Measurements from ENCODE around the gene CRHR2. TPM values are rescaled to one million over a fixed set of nuclear protein-coding genes. Genes with fewer than 3 reads are reported as not detected.

The CRHR2 gene
- polyA plus RNA-seq, 10 donors: 0.43 to 7.6 (median 3.2) TPM

GRCh38 chr7:30625283-30625682, 57.0 kb downstream of the CRHR2 start:
- no peak for DNase-seq

- no peak for DNase-seq
Measured at GRCh38 chr7:30618961-30619360, 63.3 kb downstream of the CRHR2 start.

GRCh38 chr7:30618080-30618676, 64.1 kb downstream of the CRHR2 start:
- no peak for DNase-seq

GRCh38 chr7:30617359-30617758, 64.9 kb downstream of the CRHR2 start:
- DNase-seq: no peak

- DNase-seq: no peak
Measured at GRCh38 chr7:30616318-30616717, 65.9 kb downstream of the CRHR2 start.

- DNase-seq: no peak
Measured at GRCh38 chr7:30613366-30614325, 68.6 kb downstream of the CRHR2 start.

GRCh38 chr7:30612658-30613265, 69.5 kb downstream of the CRHR2 start:
- DNase-seq: no peak

- no peak for DNase-seq
Measured at GRCh38 chr7:30605832-30606231, 76.4 kb downstream of the CRHR2 start.

- no peak for DNase-seq
Measured at GRCh38 chr7:30604901-30605300, 77.4 kb downstream of the CRHR2 start.

Other genes with a start within 250 kb of the CRHR2 start
- gene NOD1, start 203.7 kb downstream of the CRHR2 start, polyA plus RNA-seq (ENCODE audit: insufficient read length in 10 of 10): 10 to 100 TPM; 11.0 to 19.6 (median 13.4) TPM
- gene GGCT, start 177.6 kb downstream of the CRHR2 start, polyA plus RNA-seq (ENCODE audit: insufficient read length in 10 of 10): 10 to 100 TPM; 30.7 to 44.9 (median 37.0) TPM
- gene GARS1, start 87.6 kb downstream of the CRHR2 start, polyA plus RNA-seq (ENCODE audit: insufficient read length in 10 of 10): 10 to 100 TPM; 63.4 to 79.4 (median 68.7) TPM
- gene INMT, start 69.7 kb upstream of the CRHR2 start, polyA plus RNA-seq (ENCODE audit: insufficient read length in 10 of 10): 10 to 100 TPM in 3 of 10 donors, 1 to 10 TPM in 7; 6.3 to 11.9 (median 8.0) TPM
- 10 to 100 TPM in 1 of 10 donors, 1 to 10 TPM in 9; 3.9 to 18.6 (median 5.2) TPM for gene MINDY4, start 89.0 kb upstream of the CRHR2 start, polyA plus RNA-seq (ENCODE audit: insufficient read length in 10 of 10)
- gene AQP1, start 229.4 kb upstream of the CRHR2 start, polyA plus RNA-seq (ENCODE audit: insufficient read length in 10 of 10): 100 to 1,000 TPM in 2 of 10 donors, 10 to 100 TPM in 8; 77.5 to 111 (median 91.8) TPM